HepG2 (cell line): ENCODE results near the gene SOCS3. TPM values are rescaled to one million over a fixed set of nuclear protein-coding genes. Genes with fewer than 3 reads are reported as not detected.

Experiments
- AGO2 ChIP-seq: fragments of 200-400 bp; formaldehyde crosslinking; optimal IDR thresholded peaks from 2 replicates; pipeline ENCODE3; 2017; ENCODE audit warnings: mild to moderate bottlenecking, low read depth, low read length, moderate library complexity
- ARHGAP35 ChIP-seq: sonication (generic); formaldehyde crosslinking; IDR thresholded peaks from 2 replicates; pipeline ENCODE4 v1.9.0; 2022; ENCODE audit warnings: mild to moderate bottlenecking, inconsistent platforms, moderate library complexity, missing genetic modification reagents, borderline replicate concordance
- ATF7 ChIP-seq, 2 experiments: fragments of 450-650 bp in 1 of 2; sonication (generic) in 1 of 2; formaldehyde crosslinking in 1 of 2; IDR thresholded peaks; 2 replicates each; pipeline versions ENCODE4 v1.4.0 to v1.6.1; 2016 to 2020; ENCODE audit warnings: antibody characterized with exemption in 1 of 2, mild to moderate bottlenecking in 1 of 2, missing genetic modification reagents in 1 of 2
- EEA1 ChIP-seq: sonication (generic); formaldehyde crosslinking; IDR thresholded peaks from 2 replicates; pipeline ENCODE4 v1.5.1; 2020; ENCODE audit warnings: mild to moderate bottlenecking, missing genetic modification reagents, borderline replicate concordance
- GABPA ChIP-seq, 2 experiments: IDR thresholded peaks; 2 replicates each; pipeline ENCODE4 v1.6.1; 2011 to 2016; ENCODE audit warnings: low read depth in 2 of 2, low read length in 1 of 2, missing biosample characterization in 1 of 2, missing genetic modification characterization in 1 of 2
- MYC ChIP-seq: sonication (generic); formaldehyde crosslinking; IDR thresholded peaks from 2 replicates; pipeline ENCODE4 v1.9.0; 2021; ENCODE audit warnings: missing genetic modification reagents, borderline replicate concordance
- NFIC ChIP-seq: IDR thresholded peaks from 2 replicates; pipeline ENCODE4 v1.6.1; 2012; ENCODE audit warnings: mild to moderate bottlenecking, low read length, inconsistent platforms
- NRL ChIP-seq: sonication (generic); formaldehyde crosslinking; IDR thresholded peaks from 2 replicates; pipeline ENCODE4 v1.5.0; 2020; ENCODE audit warnings: missing genetic modification reagents, mild to moderate bottlenecking, moderate library complexity, borderline replicate concordance
- SP1 ChIP-seq, 2 experiments: fragments of 450-650 bp in 1 of 2; sonication (generic) in 1 of 2; formaldehyde crosslinking in 1 of 2; IDR thresholded peaks; 2 replicates each; pipeline versions ENCODE4 v1.4.0 to v1.6.1; 2016 to 2020; ENCODE audit warnings: missing genetic modification reagents in 1 of 2
- SRF ChIP-seq: IDR thresholded peaks from 2 replicates; pipeline ENCODE4 v1.6.1; 2011; ENCODE audit warnings: mild to moderate bottlenecking, low read depth, low read length, moderate library complexity
- ZNF567 ChIP-seq: sonication (generic); formaldehyde crosslinking; IDR thresholded peaks from 2 replicates; pipeline ENCODE4 v1.8.1; 2023; ENCODE audit warnings: mild to moderate bottlenecking, missing genetic modification reagents, borderline replicate concordance
- ZNF777 ChIP-seq: sonication (generic); formaldehyde crosslinking; IDR thresholded peaks from 2 replicates; pipeline ENCODE4 v1.4.0; 2020; ENCODE audit warnings: missing genetic modification reagents
- polyA plus RNA-seq, 8 experiments: library from polyadenylated mRNA; depleted of rRNA in 3 of 8; stranded (reverse) in 7 of 8; unstranded in 1 of 8; fragments of >200 nt; fragmentation: Illumina TruSeq in 4 of 8; extraction: Trizol in 4 of 8; gene quantifications; 2 replicates each; pipeline versions ENCODE4 v1.2.1 to v1.2.3, GENCODE V29; 2011 to 2016; ENCODE audit warnings: low read depth in 4 of 8, missing spikeins in 1 of 8, mixed read lengths in 1 of 8; ENCODE audit not compliant: insufficient read depth in 1 of 8
- total RNA-seq, 5 experiments: library from RNA; depleted of rRNA; stranded (reverse); fragments of >200 nt; fragmentation: Illumina TruSeq; extraction: Trizol; gene quantifications; 2 replicates each; pipeline ENCODE4 v1.2.3, GENCODE V29; 2016; ENCODE audit warnings: low read depth in 1 of 5
- TF ChIP-seq, protein P1 (sequence below): sonication (generic); formaldehyde crosslinking; IDR thresholded peaks from 2 replicates; pipeline ENCODE4 v1.4.0; 2020; ENCODE audit warnings: missing genetic modification reagents
- TF ChIP-seq, protein P2 (sequence below): sonication (generic); formaldehyde crosslinking; IDR thresholded peaks from 2 replicates; pipeline ENCODE4 v1.5.0; 2020; ENCODE audit warnings: missing genetic modification reagents, mild to moderate bottlenecking, borderline replicate concordance
- TF ChIP-seq, protein P3 (sequence below): sonication (generic); formaldehyde crosslinking; IDR thresholded peaks from 2 replicates; pipeline ENCODE4 v1.4.0; 2020; ENCODE audit warnings: mild to moderate bottlenecking, low read depth, missing genetic modification reagents
- TF ChIP-seq, protein P4 (sequence below): sonication (generic); formaldehyde crosslinking; IDR thresholded peaks from 2 replicates; pipeline ENCODE4 v1.9.0; 2021; ENCODE audit warnings: missing genetic modification reagents, borderline replicate concordance
- TF ChIP-seq, protein P5 (sequence below): IDR thresholded peaks from 2 replicates; pipeline ENCODE4 v1.6.1; 2012; ENCODE audit warnings: low read depth, low read length, improper control_type of control experiment

Gene SOCS3
- total and polyA plus RNA-seq, 2 of the 13 experiments (the other 11 are each of a cell fraction or from before 2014, with no cell fraction given) = 0.77 to 2.4 TPM

DNA sequence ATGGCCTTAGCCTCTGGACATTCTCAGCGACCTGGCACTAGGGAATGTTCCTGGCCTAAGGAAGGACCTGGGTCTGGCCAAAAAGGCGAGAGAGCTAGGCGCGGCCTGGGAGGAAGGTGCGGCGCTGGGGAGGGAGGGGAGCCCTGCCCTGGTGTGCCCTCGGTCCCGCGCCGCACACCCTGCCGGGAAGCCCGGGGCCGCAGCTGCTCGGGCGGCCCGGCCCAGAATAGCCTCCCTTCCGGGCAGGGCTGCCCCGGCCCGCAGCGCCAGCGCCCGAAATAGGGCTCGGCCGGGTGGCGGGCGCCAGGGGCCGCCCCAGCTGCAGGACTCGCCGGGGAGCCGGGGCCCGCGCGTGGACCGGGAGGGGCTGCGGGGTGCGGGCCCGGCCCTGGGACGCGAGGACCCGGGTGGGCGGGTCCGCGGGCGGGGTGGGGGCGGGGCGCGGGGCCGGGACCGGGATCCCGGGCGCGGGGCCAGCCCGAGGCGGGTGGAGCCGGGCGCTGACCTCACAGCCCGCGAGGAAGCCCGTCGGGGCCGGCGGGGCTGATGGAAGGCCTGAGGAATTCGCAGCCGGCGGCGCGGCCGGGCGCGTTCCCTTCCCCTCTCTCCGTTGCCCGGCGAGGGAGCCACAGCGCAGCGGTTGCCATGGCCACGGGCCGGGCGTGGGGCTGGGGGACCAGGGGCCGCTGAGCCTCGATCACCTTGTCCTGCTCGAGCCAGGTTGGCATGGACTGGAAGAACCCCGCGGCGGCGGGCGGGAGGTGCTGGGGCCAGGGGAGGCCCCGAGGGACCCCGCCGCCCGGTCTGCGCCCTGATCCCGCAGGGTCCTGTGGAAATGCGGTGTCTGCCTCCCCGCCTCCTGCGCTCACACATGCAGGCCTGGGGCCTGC lies 18.1 kb downstream of the SOCS3 start (continued):
- TF ChIP-seq GABPA (IDR thresholded peaks at IDR 0.05; ENCODE audit: low read depth, low read length) (0 out of 2 replicates have a peak, but pooled peaks have one; percentile 20), GABPA (CRISPR knock-in tag; IDR thresholded peaks at IDR 0.05; ENCODE audit: low read depth) (no peak), ATF7 (IDR thresholded peaks at IDR 0.05) (no peak), ATF7 (CRISPR knock-in tag; IDR thresholded peaks at IDR 0.05) (no peak), NRL (CRISPR knock-in tag) (peak; percentile 29; the same call in 1 of the 2 replicates), NFIC (no peak), ZNF777 (CRISPR knock-in tag) (peak; percentile 85), EEA1 (0 out of 2 replicates have a peak, but pooled peaks have one; percentile 48), AGO2 (no peak), SP1 (IDR thresholded peaks at IDR 0.05) (no peak), SP1 (CRISPR knock-in tag; IDR thresholded peaks at IDR 0.05) (no peak), ARHGAP35 (no peak), MYC (CRISPR knock-in tag) (0 out of 2 replicates have a peak, but pooled peaks have one; percentile 13), ZNF567 (no peak), SRF (no peak)
- TF ChIP-seq, protein P1, sequence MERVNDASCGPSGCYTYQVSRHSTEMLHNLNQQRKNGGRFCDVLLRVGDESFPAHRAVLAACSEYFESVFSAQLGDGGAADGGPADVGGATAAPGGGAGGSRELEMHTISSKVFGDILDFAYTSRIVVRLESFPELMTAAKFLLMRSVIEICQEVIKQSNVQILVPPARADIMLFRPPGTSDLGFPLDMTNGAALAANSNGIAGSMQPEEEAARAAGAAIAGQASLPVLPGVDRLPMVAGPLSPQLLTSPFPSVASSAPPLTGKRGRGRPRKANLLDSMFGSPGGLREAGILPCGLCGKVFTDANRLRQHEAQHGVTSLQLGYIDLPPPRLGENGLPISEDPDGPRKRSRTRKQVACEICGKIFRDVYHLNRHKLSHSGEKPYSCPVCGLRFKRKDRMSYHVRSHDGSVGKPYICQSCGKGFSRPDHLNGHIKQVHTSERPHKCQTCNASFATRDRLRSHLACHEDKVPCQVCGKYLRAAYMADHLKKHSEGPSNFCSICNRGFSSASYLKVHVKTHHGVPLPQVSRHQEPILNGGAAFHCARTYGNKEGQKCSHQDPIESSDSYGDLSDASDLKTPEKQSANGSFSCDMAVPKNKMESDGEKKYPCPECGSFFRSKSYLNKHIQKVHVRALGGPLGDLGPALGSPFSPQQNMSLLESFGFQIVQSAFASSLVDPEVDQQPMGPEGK (CRISPR knock-in tag) = no peak
- TF ChIP-seq, protein P2, sequence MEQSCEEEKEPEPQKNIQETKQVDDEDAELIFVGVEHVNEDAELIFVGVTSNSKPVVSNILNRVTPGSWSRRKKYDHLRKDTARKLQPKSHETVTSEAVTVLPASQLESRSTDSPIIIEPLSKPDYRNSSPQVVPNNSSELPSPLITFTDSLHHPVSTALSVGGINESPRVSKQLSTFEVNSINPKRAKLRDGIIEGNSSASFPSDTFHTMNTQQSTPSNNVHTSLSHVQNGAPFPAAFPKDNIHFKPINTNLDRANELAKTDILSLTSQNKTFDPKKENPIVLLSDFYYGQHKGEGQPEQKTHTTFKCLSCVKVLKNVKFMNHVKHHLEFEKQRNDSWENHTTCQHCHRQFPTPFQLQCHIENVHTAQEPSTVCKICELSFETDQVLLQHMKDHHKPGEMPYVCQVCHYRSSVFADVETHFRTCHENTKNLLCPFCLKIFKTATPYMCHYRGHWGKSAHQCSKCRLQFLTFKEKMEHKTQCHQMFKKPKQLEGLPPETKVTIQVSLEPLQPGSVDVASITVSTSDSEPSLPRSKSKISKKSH (CRISPR knock-in tag) = no peak
- TF ChIP-seq, protein P3, sequence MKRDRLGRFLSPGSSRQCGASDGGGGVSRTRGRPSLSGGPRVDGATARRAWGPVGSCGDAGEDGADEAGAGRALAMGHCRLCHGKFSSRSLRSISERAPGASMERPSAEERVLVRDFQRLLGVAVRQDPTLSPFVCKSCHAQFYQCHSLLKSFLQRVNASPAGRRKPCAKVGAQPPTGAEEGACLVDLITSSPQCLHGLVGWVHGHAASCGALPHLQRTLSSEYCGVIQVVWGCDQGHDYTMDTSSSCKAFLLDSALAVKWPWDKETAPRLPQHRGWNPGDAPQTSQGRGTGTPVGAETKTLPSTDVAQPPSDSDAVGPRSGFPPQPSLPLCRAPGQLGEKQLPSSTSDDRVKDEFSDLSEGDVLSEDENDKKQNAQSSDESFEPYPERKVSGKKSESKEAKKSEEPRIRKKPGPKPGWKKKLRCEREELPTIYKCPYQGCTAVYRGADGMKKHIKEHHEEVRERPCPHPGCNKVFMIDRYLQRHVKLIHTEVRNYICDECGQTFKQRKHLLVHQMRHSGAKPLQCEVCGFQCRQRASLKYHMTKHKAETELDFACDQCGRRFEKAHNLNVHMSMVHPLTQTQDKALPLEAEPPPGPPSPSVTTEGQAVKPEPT (CRISPR knock-in tag) = no peak
- TF ChIP-seq, protein P4, sequence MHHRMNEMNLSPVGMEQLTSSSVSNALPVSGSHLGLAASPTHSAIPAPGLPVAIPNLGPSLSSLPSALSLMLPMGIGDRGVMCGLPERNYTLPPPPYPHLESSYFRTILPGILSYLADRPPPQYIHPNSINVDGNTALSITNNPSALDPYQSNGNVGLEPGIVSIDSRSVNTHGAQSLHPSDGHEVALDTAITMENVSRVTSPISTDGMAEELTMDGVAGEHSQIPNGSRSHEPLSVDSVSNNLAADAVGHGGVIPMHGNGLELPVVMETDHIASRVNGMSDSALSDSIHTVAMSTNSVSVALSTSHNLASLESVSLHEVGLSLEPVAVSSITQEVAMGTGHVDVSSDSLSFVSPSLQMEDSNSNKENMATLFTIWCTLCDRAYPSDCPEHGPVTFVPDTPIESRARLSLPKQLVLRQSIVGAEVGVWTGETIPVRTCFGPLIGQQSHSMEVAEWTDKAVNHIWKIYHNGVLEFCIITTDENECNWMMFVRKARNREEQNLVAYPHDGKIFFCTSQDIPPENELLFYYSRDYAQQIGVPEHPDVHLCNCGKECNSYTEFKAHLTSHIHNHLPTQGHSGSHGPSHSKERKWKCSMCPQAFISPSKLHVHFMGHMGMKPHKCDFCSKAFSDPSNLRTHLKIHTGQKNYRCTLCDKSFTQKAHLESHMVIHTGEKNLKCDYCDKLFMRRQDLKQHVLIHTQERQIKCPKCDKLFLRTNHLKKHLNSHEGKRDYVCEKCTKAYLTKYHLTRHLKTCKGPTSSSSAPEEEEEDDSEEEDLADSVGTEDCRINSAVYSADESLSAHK = no peak
- TF ChIP-seq, protein P5, sequence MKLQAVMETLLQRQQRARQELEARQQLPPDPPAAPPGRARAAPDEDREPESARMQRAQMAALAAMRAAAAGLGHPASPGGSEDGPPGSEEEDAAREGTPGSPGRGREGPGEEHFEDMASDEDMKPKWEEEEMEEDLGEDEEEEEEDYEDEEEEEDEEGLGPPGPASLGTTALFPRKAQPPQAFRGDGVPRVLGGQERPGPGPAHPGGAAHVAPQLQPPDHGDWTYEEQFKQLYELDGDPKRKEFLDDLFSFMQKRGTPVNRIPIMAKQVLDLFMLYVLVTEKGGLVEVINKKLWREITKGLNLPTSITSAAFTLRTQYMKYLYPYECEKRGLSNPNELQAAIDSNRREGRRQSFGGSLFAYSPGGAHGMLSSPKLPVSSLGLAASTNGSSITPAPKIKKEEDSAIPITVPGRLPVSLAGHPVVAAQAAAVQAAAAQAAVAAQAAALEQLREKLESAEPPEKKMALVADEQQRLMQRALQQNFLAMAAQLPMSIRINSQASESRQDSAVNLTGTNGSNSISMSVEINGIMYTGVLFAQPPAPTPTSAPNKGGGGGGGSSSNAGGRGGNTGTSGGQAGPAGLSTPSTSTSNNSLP = no peak
